Stimulated activated naive CD4-positive, alpha-beta T cell treated with Interleukin-2 at 50 U/mL for 16 hours (primary cell): Measurements from ENCODE around the gene DNAI2.
"Not testable (repeated sequence)": the region's sequence is repeated elsewhere in the genome, so short reads cannot be mapped to it uniquely, and the experiment has no call there.

ENCODE experiments used
- DNase-seq: peaks from one replicate; lab custom pipeline; 2025; lab: John Stamatoyannopoulos, UW

Gene DNAI2

DNA sequence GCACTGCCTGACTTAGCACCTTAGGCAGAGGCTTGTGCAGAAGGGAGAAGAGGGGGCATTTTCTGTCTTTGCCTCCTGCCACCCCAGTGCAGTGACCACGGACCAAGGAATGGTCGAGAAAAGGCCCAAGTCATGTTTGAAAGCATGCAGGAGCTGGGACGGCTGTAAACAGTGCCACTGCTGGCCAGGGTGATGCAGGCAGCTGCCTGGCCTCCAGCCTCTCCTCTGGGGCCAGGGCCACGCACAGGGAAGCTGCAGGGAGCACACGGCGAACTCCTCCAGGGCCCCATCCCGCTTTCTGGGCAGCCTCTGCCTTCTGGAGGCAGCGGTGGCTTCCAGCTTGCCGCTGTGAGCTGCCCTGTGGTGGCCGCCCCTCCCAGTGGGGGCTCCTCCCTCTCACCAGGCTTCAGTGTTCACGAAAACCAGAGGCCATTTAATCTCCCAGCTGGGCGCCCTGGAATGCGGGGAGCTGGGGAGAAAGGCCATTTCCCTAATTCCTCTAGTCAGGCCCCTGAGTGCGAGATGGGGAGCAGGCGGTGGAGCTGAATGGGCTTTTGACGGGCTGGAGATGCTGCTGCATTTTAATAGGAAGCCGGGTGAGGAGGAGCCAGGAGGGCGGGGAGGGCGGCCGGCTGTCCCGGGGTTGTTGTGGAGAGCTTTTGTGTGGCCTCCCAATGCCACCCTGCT is 28.7 kb upstream of the DNAI2 start:
- DNase-seq, result no peak

GRCh38 chr17:74245871-74246270 is 28.2 kb upstream of the DNAI2 start:
- DNase-seq, result no peak

GRCh38 chr17:74249590-74250270 is 24.3 kb upstream of the DNAI2 start:
- DNase-seq, result no peak

DNA sequence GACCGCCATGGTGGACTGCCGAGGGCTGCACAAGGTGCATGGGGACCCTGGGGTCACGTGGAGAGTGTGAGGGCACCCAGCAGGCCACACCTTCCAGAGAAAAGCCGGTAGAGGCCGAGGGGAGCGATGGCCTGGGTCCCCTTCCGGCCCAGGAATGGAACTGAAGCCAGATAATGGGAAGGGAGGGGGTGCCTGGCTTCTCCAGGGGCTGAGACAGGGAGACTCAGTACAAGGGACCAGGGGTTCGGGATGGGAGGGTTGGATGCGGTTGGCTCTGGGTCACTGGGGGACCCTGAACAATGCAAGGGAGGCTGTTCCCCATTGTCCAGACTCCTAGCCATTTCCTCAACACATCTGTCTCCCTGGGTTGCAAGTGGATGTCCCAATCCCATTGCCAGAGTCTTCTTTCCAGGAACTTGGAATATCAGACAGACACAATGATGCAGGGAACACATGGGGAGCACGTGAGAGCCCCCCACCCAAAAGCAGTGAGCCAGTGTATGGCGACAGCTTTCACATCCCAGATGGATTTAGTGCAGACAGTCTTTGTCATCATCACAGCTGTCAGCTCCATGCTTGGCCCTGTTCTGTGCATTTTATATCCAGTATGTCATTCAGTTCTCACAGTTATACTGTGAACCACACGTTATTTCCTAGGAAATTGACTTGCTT is 23.6 kb upstream of the DNAI2 start:
- no peak for DNase-seq

DNA sequence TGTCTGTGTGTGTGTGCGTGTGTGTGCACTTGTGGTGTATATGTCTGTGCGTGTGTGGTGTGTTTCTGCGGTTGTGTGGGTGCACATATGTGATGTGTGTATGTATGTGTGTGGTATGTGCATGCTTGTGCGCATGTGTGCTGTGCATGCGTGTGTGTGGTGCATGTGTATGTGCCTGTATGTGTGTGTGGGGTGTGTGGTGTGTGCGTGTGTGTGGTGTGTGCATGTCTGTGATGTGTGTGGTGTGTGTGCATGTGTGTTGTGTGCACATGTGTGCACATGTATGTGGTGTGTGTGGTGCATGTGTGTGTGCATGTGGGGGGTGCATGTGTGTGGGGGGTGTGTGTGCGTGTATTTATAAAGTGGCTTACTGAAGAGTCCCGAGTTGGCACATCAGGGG is 23.0 kb upstream of the DNAI2 start:
- no peak for DNase-seq

- DNase-seq, result no peak
These were observed 22.5 kb upstream of the DNAI2 start for GRCh38 chr17:74251569-74251968.

DNA sequence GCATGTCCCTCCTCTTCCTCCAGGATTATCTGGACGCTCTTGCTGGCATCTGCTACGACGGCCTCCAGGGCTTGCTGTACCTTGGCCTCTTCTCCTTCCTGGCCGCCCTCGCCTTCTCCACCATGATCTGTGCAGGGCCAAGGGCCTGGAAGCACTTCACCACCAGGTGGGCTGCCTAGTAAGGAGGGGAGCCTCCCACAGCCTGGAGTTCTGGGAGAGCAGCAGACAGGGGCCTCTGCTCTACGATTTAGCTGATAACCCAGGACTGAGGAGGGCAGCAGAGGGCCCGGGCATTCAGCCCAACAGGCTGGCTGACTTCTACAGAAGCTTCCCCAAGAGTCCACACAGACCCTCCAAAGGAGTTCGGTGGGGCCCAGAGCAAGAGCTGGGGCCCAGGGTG is 21.8 kb upstream of the DNAI2 start:
- no peak for DNase-seq

DNA sequence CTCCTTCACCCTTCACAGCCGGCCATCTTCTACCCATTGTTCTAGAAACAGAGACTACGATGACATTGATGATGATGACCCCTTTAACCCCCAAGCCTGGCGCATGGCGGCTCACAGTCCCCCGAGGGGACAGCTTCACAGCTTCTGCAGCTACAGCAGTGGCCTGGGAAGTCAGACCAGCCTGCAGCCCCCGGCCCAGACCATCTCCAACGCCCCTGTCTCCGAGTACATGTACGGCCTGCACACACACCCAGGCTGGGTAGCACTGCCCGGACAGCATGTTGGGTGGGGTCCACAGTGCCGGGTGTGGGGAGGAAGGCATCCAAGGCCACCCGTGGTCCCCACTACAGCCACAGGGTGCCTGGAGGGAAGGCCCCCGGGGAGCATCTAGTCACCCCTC is 21.0 kb upstream of the DNAI2 start:
- no peak for DNase-seq

GRCh38 chr17:74257311-74257710 is 16.7 kb upstream of the DNAI2 start:
- DNase-seq, result no peak

GRCh38 chr17:74259667-74260524 is 14.1 kb upstream of the DNAI2 start:
- DNase-seq, result no peak

- DNase-seq, result no peak
These were observed 13.5 kb upstream of the DNAI2 start for GRCh38 chr17:74260525-74260850.

GRCh38 chr17:74262601-74263000 is 11.4 kb upstream of the DNAI2 start:
- DNase-seq, result no peak

GRCh38 chr17:74267054-74267453 is 7.0 kb upstream of the DNAI2 start:
- DNase-seq, result not testable (repeated sequence)

DNA sequence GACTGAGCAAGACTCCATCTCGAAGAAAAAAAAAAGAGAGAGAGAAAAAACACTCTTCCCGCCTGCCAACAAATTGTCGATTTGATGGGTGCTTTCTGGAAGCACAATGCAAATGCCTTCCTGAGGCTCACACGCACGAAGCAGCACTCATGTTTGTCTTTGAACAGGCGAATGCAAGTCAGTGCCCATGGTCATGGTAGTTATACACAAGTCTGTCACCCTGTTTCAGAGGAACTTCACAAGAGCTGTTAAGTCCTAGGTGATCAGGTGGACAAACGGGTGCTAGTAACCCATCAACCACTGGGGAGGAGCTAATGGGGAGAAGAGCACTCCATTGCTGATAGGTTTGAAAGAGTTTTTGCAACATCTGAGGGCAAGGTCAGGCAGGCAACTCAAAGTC is 6.5 kb upstream of the DNAI2 start:
- no peak for DNase-seq

GRCh38 chr17:74267987-74268499 is 6.0 kb upstream of the DNAI2 start:
- DNase-seq, result no peak

GRCh38 chr17:74268558-74268957 is 5.5 kb upstream of the DNAI2 start:
- no peak for DNase-seq

DNA sequence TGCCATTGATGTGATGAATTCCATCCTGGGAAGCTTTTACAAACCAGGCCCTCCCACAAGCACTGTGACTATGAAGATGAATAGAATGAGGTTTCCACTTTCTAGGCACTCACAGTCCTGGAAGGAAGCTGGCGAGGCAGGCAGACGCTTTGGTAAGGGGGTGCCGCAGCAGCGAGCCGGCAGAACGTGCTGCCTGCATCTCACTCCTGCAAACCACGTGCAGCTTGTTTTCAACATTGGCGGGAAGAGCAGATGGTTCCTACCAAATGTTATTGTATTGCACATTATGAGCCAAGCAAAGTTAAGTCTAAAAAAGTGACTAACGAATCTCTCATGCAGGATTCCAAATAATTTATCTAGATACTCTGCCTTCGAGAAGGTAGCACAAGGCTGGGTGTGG is 3.7 kb upstream of the DNAI2 start:
- DNase-seq, result no peak

- DNase-seq, result no peak
These were observed 2.8 kb upstream of the DNAI2 start for GRCh38 chr17:74271281-74271680.

GRCh38 chr17:74271901-74272561 is 2.0 kb upstream of the DNAI2 start:
- DNase-seq, result no peak

DNA sequence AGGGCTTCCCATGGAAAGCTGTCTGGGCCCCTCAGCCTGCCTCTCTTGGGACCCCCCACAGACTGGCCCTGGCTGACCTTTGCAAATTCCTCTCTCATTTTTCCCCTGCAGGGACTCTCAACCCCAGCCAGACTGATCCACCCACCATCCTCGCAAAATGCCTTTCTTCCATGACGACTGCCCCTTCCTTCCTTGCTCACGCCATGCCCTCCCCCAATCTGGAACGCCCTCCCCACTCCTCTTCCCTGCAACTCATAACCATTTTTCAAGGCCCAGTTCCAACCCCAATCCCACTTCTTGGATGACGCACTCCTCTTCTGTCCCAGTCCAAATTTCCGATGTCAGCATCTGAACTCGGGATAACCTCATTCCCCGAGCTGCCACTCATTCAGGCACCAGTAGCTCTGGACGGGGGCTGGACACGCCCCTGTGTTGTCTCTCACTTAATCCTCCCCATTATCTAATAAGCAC is 1.3 kb upstream of the DNAI2 start:
- no peak for DNase-seq

GRCh38 chr17:74274709-74275340 is 791 bp downstream of the DNAI2 start:
- no peak for DNase-seq
